Astrocyte (in vitro differentiated cells and primary cell): ENCODE measurements around the gene NEIL3.

Experiments
- EZH2 ChIP-seq: IDR thresholded peaks from 2 replicates; pipeline ENCODE4 v1.6.1; 2012; ENCODE audit warnings: mild to moderate bottlenecking, low read length, inconsistent platforms; ENCODE audit not compliant: insufficient read depth
- TF ChIP-seq, protein P1 (sequence below): IDR thresholded peaks from 2 replicates; pipeline ENCODE4 v1.5.1; 2011; ENCODE audit warnings: low read depth, mild to moderate bottlenecking, inconsistent platforms, low read length, moderate library complexity; ENCODE audit not compliant: insufficient read depth

DNA sequence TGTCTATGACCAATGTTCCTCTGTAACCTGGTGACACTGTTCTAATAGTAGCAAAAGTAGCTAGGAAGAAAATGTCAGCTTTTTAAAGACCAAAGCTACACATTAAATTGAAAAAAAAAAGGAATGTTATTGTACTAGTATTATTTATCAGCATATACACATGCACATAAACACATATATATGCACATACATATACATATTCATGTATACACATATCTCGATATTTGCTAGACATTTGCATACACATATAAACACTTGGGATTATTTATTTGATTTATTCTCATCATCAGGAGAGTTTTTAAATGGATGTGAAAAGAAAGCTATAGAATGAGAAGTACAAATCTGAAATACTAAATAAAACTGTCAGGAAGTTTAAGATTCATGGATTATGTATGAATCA is 21.3 kb upstream of the NEIL3 start:
- TF ChIP-seq, protein P1, sequence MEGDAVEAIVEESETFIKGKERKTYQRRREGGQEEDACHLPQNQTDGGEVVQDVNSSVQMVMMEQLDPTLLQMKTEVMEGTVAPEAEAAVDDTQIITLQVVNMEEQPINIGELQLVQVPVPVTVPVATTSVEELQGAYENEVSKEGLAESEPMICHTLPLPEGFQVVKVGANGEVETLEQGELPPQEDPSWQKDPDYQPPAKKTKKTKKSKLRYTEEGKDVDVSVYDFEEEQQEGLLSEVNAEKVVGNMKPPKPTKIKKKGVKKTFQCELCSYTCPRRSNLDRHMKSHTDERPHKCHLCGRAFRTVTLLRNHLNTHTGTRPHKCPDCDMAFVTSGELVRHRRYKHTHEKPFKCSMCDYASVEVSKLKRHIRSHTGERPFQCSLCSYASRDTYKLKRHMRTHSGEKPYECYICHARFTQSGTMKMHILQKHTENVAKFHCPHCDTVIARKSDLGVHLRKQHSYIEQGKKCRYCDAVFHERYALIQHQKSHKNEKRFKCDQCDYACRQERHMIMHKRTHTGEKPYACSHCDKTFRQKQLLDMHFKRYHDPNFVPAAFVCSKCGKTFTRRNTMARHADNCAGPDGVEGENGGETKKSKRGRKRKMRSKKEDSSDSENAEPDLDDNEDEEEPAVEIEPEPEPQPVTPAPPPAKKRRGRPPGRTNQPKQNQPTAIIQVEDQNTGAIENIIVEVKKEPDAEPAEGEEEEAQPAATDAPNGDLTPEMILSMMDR, result no peak
- no peak for TF ChIP-seq EZH2
